HG02763 (cell line): ENCODE data around the gene CCDC142.

Source experiments
- ATAC-seq: cut with Tn5 transposase; IDR thresholded peaks from one replicate; pipeline ENCODE4 v1.9.1; 2021; ENCODE audit warnings: mild to moderate bottlenecking, moderate library complexity; ENCODE audit not compliant: unreplicated experiment

Gene CCDC142

DNA sequence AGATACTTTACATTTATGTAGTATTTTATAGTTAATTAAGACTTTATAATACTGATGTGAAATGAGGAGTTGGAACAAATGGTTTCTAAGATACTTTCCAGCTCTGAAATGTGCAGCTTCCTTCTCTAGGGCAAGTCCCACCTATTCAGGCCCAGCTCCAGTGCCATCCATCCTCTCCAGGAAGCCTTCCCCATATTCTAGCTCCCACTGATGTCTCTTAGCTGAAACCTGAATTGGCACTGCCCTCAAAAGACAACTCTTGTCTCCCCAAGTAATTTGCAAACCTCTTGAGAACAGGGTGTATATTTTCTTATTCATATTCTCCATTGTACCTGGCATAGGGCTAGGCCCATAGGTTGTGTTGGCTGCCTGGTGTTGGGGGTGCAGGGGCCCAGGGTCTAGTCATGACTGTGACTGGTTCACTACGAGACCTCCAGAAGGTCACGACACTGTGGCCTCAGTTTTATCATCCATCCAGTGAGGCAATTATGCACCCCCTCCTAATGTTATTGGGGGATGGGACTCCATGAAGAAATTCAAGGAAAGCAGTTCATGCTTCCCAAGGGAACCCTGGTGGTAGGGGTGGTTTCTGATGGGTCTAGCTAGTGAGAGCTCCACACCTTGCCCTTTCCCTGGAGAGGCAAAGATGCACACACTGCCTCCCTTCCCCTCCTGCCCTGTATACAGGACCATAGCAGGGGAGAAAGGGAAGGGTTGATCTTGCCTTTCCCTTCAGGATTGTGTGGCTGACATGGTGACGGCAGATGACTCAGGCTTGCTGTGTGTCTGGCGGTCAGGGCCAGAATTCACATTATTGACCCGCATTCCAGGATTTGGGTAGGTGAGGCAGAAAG, 58.4 kb downstream of the CCDC142 start:
- ATAC-seq: no peak
